ENCODE data around the gene THAP8.

- TF ChIP-seq SMC3 (IDR thresholded peaks at IDR 0.05; ENCODE audit: low read length), result no peak
- TF ChIP-seq, protein P1, sequence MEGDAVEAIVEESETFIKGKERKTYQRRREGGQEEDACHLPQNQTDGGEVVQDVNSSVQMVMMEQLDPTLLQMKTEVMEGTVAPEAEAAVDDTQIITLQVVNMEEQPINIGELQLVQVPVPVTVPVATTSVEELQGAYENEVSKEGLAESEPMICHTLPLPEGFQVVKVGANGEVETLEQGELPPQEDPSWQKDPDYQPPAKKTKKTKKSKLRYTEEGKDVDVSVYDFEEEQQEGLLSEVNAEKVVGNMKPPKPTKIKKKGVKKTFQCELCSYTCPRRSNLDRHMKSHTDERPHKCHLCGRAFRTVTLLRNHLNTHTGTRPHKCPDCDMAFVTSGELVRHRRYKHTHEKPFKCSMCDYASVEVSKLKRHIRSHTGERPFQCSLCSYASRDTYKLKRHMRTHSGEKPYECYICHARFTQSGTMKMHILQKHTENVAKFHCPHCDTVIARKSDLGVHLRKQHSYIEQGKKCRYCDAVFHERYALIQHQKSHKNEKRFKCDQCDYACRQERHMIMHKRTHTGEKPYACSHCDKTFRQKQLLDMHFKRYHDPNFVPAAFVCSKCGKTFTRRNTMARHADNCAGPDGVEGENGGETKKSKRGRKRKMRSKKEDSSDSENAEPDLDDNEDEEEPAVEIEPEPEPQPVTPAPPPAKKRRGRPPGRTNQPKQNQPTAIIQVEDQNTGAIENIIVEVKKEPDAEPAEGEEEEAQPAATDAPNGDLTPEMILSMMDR (CRISPR knock-in tag; IDR thresholded peaks at IDR 0.05), result no peak
- TF ChIP-seq, protein P2, sequence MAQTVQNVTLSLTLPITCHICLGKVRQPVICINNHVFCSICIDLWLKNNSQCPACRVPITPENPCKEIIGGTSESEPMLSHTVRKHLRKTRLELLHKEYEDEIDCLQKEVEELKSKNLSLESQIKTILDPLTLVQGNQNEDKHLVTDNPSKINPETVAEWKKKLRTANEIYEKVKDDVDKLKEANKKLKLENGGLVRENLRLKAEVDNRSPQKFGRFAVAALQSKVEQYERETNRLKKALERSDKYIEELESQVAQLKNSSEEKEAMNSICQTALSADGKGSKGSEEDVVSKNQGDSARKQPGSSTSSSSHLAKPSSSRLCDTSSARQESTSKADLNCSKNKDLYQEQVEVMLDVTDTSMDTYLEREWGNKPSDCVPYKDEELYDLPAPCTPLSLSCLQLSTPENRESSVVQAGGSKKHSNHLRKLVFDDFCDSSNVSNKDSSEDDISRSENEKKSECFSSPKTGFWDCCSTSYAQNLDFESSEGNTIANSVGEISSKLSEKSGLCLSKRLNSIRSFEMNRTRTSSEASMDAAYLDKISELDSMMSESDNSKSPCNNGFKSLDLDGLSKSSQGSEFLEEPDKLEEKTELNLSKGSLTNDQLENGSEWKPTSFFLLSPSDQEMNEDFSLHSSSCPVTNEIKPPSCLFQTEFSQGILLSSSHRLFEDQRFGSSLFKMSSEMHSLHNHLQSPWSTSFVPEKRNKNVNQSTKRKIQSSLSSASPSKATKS (CRISPR knock-in tag; IDR thresholded peaks at IDR 0.05), result no peak
- TF ChIP-seq POLR2A (IDR thresholded peaks at IDR 0.05; ENCODE audit: insufficient read depth in 1 of 2, low read depth in 2 of 2, low read length in 2 of 2), result no peak
- TF ChIP-seq NR1H2 (CRISPR knock-in tag; IDR thresholded peaks at IDR 0.05; ENCODE audit: borderline replicate concordance, low read depth), result no peak
- TF ChIP-seq, protein P3, sequence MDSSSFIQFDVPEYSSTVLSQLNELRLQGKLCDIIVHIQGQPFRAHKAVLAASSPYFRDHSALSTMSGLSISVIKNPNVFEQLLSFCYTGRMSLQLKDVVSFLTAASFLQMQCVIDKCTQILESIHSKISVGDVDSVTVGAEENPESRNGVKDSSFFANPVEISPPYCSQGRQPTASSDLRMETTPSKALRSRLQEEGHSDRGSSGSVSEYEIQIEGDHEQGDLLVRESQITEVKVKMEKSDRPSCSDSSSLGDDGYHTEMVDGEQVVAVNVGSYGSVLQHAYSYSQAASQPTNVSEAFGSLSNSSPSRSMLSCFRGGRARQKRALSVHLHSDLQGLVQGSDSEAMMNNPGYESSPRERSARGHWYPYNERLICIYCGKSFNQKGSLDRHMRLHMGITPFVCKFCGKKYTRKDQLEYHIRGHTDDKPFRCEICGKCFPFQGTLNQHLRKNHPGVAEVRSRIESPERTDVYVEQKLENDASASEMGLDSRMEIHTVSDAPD (CRISPR knock-in tag; IDR thresholded peaks at IDR 0.05), result no peak
- no peak for TF ChIP-seq EP300 (IDR thresholded peaks at IDR 0.05; ENCODE audit: low read depth in 2 of 2, low read length in 2 of 2)
- no peak for TF ChIP-seq EP300 (CRISPR knock-in tag; IDR thresholded peaks at IDR 0.05; ENCODE audit: borderline replicate concordance)
- no peak for TF ChIP-seq CCAR2 (optimal IDR thresholded peaks at IDR 0.05; ENCODE audit: low read depth, low read length)
- no peak for TF ChIP-seq EZH2 (conservative IDR thresholded peaks at IDR 0.05; ENCODE audit: low read depth, low read length)
- no peak for TF ChIP-seq ARNT (IDR thresholded peaks at IDR 0.05)
- TF ChIP-seq ESRRA (CRISPR knock-in tag; IDR thresholded peaks at IDR 0.05; ENCODE audit: low read depth), result no peak
- no peak for TF ChIP-seq FOSL1 (CRISPR knock-in tag; IDR thresholded peaks at IDR 0.05; ENCODE audit: borderline replicate concordance)
- TF ChIP-seq FOXJ3 (CRISPR knock-in tag; IDR thresholded peaks at IDR 0.05; ENCODE audit: borderline replicate concordance), result no peak
- TF ChIP-seq SPEN (CRISPR knock-in tag; IDR thresholded peaks at IDR 0.05; ENCODE audit: low read depth), result no peak
Observed at GRCh38 chr19:36082916-36083315, 28.8 kb upstream of the THAP8 start.
